Thyroid gland (tissue), 4 donors: ENCODE data around the gene ENTR1.

ENCODE experiments used
- POLR2A ChIP-seq, 2 donors: fragments of 450-650 bp; IDR thresholded peaks; one replicate each; pipeline ENCODE4 v1.6.1; 2017; ENCODE audit warnings: antibody characterized with exemption in 2 of 2, mild to moderate bottlenecking in 2 of 2, moderate library complexity in 1 of 2
- TF ChIP-seq, protein P1 (sequence below), 6 experiments: fragments of 200-600 bp in 3 of 6; fragments of 450-650 bp in 3 of 6; sonication (generic) in 3 of 6; IDR thresholded peaks; one replicate each; pipeline ENCODE4 v1.5.1; 2016 to 2019; ENCODE audit warnings: antibody characterized with exemption in 6 of 6, mild to moderate bottlenecking in 2 of 6, inconsistent platforms in 1 of 6, moderate library complexity in 1 of 6

DNA sequence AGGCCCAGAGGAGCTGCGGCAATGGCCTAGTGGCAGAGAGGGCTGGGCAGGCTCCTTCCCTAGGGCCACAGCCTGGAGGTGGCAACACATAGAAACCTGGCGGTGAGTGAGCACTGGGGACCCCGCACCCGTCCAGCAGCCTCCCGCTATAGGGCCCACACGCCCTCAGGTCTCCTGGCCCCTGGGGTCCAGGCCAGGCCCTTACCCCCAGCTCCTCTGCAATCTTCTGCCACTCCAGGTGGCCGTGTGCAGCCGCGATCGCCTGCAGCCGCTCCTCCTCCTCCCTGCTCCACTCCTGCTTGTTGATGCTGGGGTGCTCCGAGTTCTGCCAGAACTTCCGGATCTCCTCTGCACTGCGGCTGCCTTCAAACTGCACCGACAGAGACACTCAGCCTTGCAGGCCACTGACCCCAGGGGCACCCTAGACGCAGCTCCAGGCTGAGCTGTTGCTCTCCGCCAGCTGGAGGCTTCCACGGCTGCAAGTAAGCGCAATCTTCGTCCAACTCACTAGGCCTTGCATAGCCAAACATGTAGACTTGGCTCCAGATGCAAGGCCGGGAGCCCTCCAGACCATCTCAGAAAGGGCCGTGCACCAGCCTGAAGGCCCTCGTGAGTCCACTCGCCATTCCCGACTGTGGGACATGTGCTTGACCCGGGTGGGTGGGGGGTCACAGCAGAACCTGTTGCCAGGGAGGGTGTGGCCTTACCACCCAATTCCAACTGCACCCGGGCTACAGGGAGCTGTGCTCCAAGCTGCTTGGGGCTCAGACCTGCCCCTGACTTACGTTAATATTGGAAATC, 18.5 kb downstream of the ENTR1 start:
- TF ChIP-seq, protein P1, sequence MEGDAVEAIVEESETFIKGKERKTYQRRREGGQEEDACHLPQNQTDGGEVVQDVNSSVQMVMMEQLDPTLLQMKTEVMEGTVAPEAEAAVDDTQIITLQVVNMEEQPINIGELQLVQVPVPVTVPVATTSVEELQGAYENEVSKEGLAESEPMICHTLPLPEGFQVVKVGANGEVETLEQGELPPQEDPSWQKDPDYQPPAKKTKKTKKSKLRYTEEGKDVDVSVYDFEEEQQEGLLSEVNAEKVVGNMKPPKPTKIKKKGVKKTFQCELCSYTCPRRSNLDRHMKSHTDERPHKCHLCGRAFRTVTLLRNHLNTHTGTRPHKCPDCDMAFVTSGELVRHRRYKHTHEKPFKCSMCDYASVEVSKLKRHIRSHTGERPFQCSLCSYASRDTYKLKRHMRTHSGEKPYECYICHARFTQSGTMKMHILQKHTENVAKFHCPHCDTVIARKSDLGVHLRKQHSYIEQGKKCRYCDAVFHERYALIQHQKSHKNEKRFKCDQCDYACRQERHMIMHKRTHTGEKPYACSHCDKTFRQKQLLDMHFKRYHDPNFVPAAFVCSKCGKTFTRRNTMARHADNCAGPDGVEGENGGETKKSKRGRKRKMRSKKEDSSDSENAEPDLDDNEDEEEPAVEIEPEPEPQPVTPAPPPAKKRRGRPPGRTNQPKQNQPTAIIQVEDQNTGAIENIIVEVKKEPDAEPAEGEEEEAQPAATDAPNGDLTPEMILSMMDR (IDR thresholded peaks at IDR 0.05) = no peak
- no peak for TF ChIP-seq POLR2A (IDR thresholded peaks at IDR 0.05)
